Body of pancreas (tissue), 4 donors: ENCODE results near the gene GLRB.

Experiments
- CTCF ChIP-seq, 7 experiments: fragments of 450-650 bp in 4 of 7; fragments of 200-600 bp in 3 of 7; sonication (generic) in 3 of 7; IDR thresholded peaks; one replicate each; pipeline ENCODE4 v1.5.1; 2016 to 2019; ENCODE audit warnings: antibody characterized with exemption in 7 of 7
- POLR2A ChIP-seq, 3 donors: fragments of 450-650 bp; IDR thresholded peaks; one replicate each; pipeline ENCODE4 v1.6.1; 2016; ENCODE audit warnings: antibody characterized with exemption in 3 of 3, mild to moderate bottlenecking in 2 of 3

GRCh38 chr4:157204634-157205244 is 128.8 kb downstream of the GLRB start:
- TF ChIP-seq CTCF (IDR thresholded peaks at IDR 0.05): peak; percentile 38 to 56 (median 43)
- TF ChIP-seq POLR2A (IDR thresholded peaks at IDR 0.05): no peak
